H1 (cell line): ENCODE measurements around the gene MEGF9. TPM values are rescaled to one million over a fixed set of nuclear protein-coding genes. Genes with fewer than 3 reads are reported as not detected.
A peak's percentile ranks its signal among the peaks of the same experiment; 100 is the strongest.

Source experiments
- CTCF ChIA-PET: fragments of 300-600 bp; sonication (Branson Sonifier 250); formaldehyde crosslinking; loops from one replicate; lab custom pipeline; 2021; ENCODE audit not compliant: partially characterized antibody; lab: Charles Lee
- POLR2A ChIA-PET: fragments of 300-600 bp; sonication (Branson Sonifier 250); formaldehyde crosslinking; loops from one replicate; lab custom pipeline; 2021; ENCODE audit warnings: inconsistent platforms; ENCODE audit not compliant: partially characterized antibody; lab: Charles Lee
- DNase-seq, 2 experiments: peaks; one replicate each; pipeline versions ENCODE4 v3.0.0 to v3.0.0-alpha.2; 2010 to 2022; ENCODE audit warnings: low spot score in 2 of 2, low read depth in 1 of 2, mixed read lengths in 1 of 2
- FAIRE-seq: peaks from 2 replicates; lab custom pipeline; 2011; peaks lifted over from hg19 to GRCh38; lab: Jason Lieb, UNC
- H2AFZ ChIP-seq: 2 replicates; pipeline ENCODE4 v1.8.1; 2012; ENCODE audit warnings: low read length, inconsistent platforms
- H2AK5ac ChIP-seq: 2 replicates; pipeline ENCODE4 v1.6.1; 2013; ENCODE audit warnings: low read depth, low read length
- H2BK120ac ChIP-seq: replicated peaks from 2 replicates; pipeline ENCODE3; 2013; ENCODE audit warnings: low read depth, low read length, inconsistent platforms
- H2BK12ac ChIP-seq: 2 replicates; pipeline ENCODE4 v1.6.1; 2013; ENCODE audit warnings: low read depth, low read length
- H2BK15ac ChIP-seq: 2 replicates; pipeline ENCODE4 v1.6.1; 2013; ENCODE audit warnings: low read length
- H2BK20ac ChIP-seq: 2 replicates; pipeline ENCODE4 v1.6.1; 2013; ENCODE audit warnings: low read length
- H2BK5ac ChIP-seq: 2 replicates; pipeline ENCODE4 v1.6.1; 2013; ENCODE audit warnings: low read depth, low read length
- H3K14ac ChIP-seq: 2 replicates; pipeline ENCODE4 v1.6.1; 2013; ENCODE audit warnings: inconsistent platforms; ENCODE audit not compliant: insufficient read length
- H3K18ac ChIP-seq: 2 replicates; pipeline ENCODE4 v1.6.1; 2013; ENCODE audit warnings: low read length; ENCODE audit errors: extremely low read depth
- H3K23ac ChIP-seq: 2 replicates; pipeline ENCODE4 v1.6.1; 2013; ENCODE audit warnings: inconsistent platforms; ENCODE audit not compliant: insufficient read length
- H3K23me2 ChIP-seq: 2 replicates; pipeline ENCODE4 v1.6.1; 2013; ENCODE audit warnings: low read depth, low read length
- H3K27ac ChIP-seq: 2 replicates; pipeline ENCODE4 v1.6.1; 2011; ENCODE audit warnings: low read depth, low read length, inconsistent platforms
- H3K27me3 ChIP-seq, 4 experiments: replicated peaks in 1 of 4; 1 replicate in 1 of 4; 2 replicates in 3 of 4; pipeline versions ENCODE4 v1.6.1 to v1.8.1; 2011 to 2013; ENCODE audit warnings: low read length in 3 of 4, mild to moderate bottlenecking in 3 of 4, inconsistent platforms in 2 of 4, mixed read lengths in 2 of 4, moderate library complexity in 1 of 4; ENCODE audit not compliant: control insufficient read depth in 3 of 4, insufficient read depth in 3 of 4; ENCODE audit errors: extremely low read depth in 1 of 4
- H3K36me3 ChIP-seq, 4 experiments: 2 replicates each; pipeline versions ENCODE4 v1.6.1 to v1.8.1; 2011 to 2013; ENCODE audit warnings: mild to moderate bottlenecking in 4 of 4, low read length in 3 of 4, moderate library complexity in 2 of 4, control low read depth in 1 of 4, inconsistent platforms in 1 of 4; ENCODE audit not compliant: insufficient read depth in 4 of 4, control insufficient read depth in 2 of 4
- H3K4ac ChIP-seq: replicated peaks from 2 replicates; pipeline ENCODE3; 2013; ENCODE audit warnings: low read length, low read depth, mixed read lengths, inconsistent platforms; ENCODE audit not compliant: insufficient read length
- H3K4me1 ChIP-seq, 4 experiments: replicated peaks in 1 of 4; 1 replicate in 1 of 4; 2 replicates in 3 of 4; pipeline versions ENCODE4 v1.6.1 to v1.8.1; 2011 to 2013; ENCODE audit warnings: low read length in 3 of 4, inconsistent platforms in 2 of 4, mixed read lengths in 1 of 4; ENCODE audit not compliant: insufficient read depth in 4 of 4, control insufficient read depth in 3 of 4
- H3K4me2 ChIP-seq, 2 experiments: 2 replicates each; pipeline versions ENCODE4 v1.6.1 to v1.8.1; 2011 to 2013; ENCODE audit warnings: low read depth in 2 of 2, low read length in 2 of 2, control low read depth in 1 of 2, inconsistent platforms in 1 of 2, mild to moderate bottlenecking in 1 of 2; ENCODE audit not compliant: insufficient read depth in 1 of 2
- H3K4me3 ChIP-seq, 4 experiments: fragments of 200-600, 300-600 bp in 1 of 4; sonication (generic), shearing (Covaris generic), sonication (Bioruptor Twin) in 1 of 4; 2 replicates each; pipeline versions ENCODE4 v1.5.1 to v1.8.1; 2011 to 2016; ENCODE audit warnings: low read length in 4 of 4, low read depth in 3 of 4, control low read depth in 2 of 4, inconsistent platforms in 2 of 4, mild to moderate bottlenecking in 2 of 4, mixed read lengths in 1 of 4, moderate library complexity in 1 of 4; ENCODE audit not compliant: insufficient read depth in 2 of 4; ENCODE audit errors: extremely low read depth in 1 of 4
- H3K56ac ChIP-seq: replicated peaks from 2 replicates; pipeline ENCODE3; 2013; ENCODE audit warnings: low read depth, mild to moderate bottlenecking, mixed read lengths, low read length, inconsistent platforms; ENCODE audit not compliant: insufficient read length
- H3K79me1 ChIP-seq: 2 replicates; pipeline ENCODE4 v1.6.1; 2013; ENCODE audit warnings: low read depth, low read length, control low read depth
- H3K79me2 ChIP-seq, 2 experiments: 2 replicates each; pipeline versions ENCODE4 v1.6.1 to v1.8.1; 2012 to 2013; ENCODE audit warnings: low read length in 2 of 2, mild to moderate bottlenecking in 2 of 2, inconsistent platforms in 1 of 2; ENCODE audit not compliant: insufficient read depth in 2 of 2, control insufficient read depth in 1 of 2
- H3K9ac ChIP-seq, 4 experiments: replicated peaks in 1 of 4; 1 replicate in 1 of 4; 2 replicates in 3 of 4; pipeline versions ENCODE4 v1.6.1 to v1.8.1; 2011 to 2013; ENCODE audit warnings: low read depth in 3 of 4, low read length in 3 of 4, control low read depth in 2 of 4, mild to moderate bottlenecking in 2 of 4, moderate library complexity in 2 of 4, inconsistent platforms in 1 of 4; ENCODE audit errors: extremely low read depth in 1 of 4
- H3K9me3 ChIP-seq, 2 experiments: 2 replicates each; pipeline versions ENCODE4 v1.6.1 to v1.8.1; 2012 to 2013; ENCODE audit warnings: mild to moderate bottlenecking in 2 of 2, moderate library complexity in 2 of 2, control low read depth in 1 of 2, inconsistent platforms in 1 of 2, low read depth in 1 of 2, low read length in 1 of 2, mixed read lengths in 1 of 2; ENCODE audit not compliant: insufficient read depth in 2 of 2
- H4K20me1 ChIP-seq, 2 experiments: replicated peaks in 1 of 2; 2 replicates each; pipeline versions ENCODE3 to v1.8.1; 2011 to 2013; ENCODE audit warnings: inconsistent platforms in 2 of 2, low read length in 2 of 2, mild to moderate bottlenecking in 1 of 2; ENCODE audit not compliant: insufficient read depth in 2 of 2, control insufficient read depth in 1 of 2
- H4K5ac ChIP-seq: 2 replicates; pipeline ENCODE4 v1.6.1; 2013; ENCODE audit warnings: low read length, low read depth, mixed read lengths, inconsistent platforms; ENCODE audit not compliant: insufficient read length
- H4K8ac ChIP-seq: 2 replicates; pipeline ENCODE4 v1.8.0; 2013; ENCODE audit warnings: mild to moderate bottlenecking, moderate library complexity, low read length, inconsistent platforms; ENCODE audit not compliant: insufficient read depth; ENCODE audit errors: extremely low read depth
- H4K91ac ChIP-seq: replicated peaks from 2 replicates; pipeline ENCODE3; 2013; ENCODE audit warnings: low read length, mixed read lengths, inconsistent platforms; ENCODE audit not compliant: insufficient read length
- E2F6 ChIP-seq: IDR thresholded peaks from 2 replicates; pipeline ENCODE4 v1.6.1; 2012; ENCODE audit warnings: inconsistent platforms
- EZH2 ChIP-seq: fragments of 200-600 bp; sonication (generic); IDR thresholded peaks from 2 replicates; pipeline ENCODE4 v1.7.1; 2012; ENCODE audit warnings: low read depth, mild to moderate bottlenecking, moderate library complexity, low read length, inconsistent platforms; ENCODE audit not compliant: severe bottlenecking
- KDM5A ChIP-seq: fragments of 200-600 bp; IDR thresholded peaks from 2 replicates; pipeline ENCODE4 v1.7.1; 2012; ENCODE audit warnings: mild to moderate bottlenecking, low read length, inconsistent platforms, mixed read lengths
- POLR2AphosphoS5 ChIP-seq: IDR thresholded peaks from 2 replicates; pipeline ENCODE4 v1.6.1; 2011; ENCODE audit warnings: low read depth, low read length
- TEAD4 ChIP-seq: IDR thresholded peaks from 2 replicates; pipeline ENCODE4 v1.6.1; 2012; ENCODE audit warnings: low read depth, low read length, inconsistent platforms, mixed read lengths
- WGBS, 2 experiments: shearing (Covaris generic) in 1 of 2; methylation state at CpG; one replicate each; pipeline versions ENCODE4 v1.1.6 to v1.1.7; 2013 to 2015; ENCODE audit warnings: low lambda C conversion rate in 2 of 2, mixed read lengths in 2 of 2, inconsistent platforms in 1 of 2, low coverage in 1 of 2, missing lambda C conversion rate in 1 of 2; ENCODE audit not compliant: insufficient replicate concordance in 2 of 2, insufficient coverage in 1 of 2, insufficient read length in 1 of 2; ENCODE audit errors: extremely low coverage in 1 of 2, missing lambda C conversion rate in 1 of 2; 5-methylcytosine and 5-hydroxymethylcytosine counted together
- polyA plus RNA-seq, 7 experiments: library from polyadenylated mRNA; depleted of rRNA in 3 of 7; stranded (reverse) in 5 of 7; unstranded in 2 of 7; fragments of >200 nt in 5 of 7; fragments of 200-250 nt in 2 of 7; gene quantifications; 1 replicate in 5 of 7; 2 replicates in 1 of 7; 4 replicates in 1 of 7; pipeline versions ENCODE4 v1.2.1 to v1.2.3, GENCODE V29; 2011 to 2013; ENCODE audit warnings: missing spikeins in 2 of 7, mixed read lengths in 2 of 7
- total RNA-seq: library from RNA; stranded (reverse); fragmentation: NEBNext Ultra II Directional; extraction: Animal tissue kit (Norgen Biotek cat#: 25700); gene quantifications from 2 replicates; pipeline ENCODE4 v1.2.1, GENCODE V29; 2021

Gene MEGF9
- total and polyA plus RNA-seq, 2 of the 8 experiments (the other 6 are each of a cell fraction or from before 2014, with no cell fraction given), result 0.45 to 1.8 TPM

GRCh38 chr9:120715389-120715924 lies 1.2 kb upstream of the MEGF9 start:
- Histone ChIP-seq H3K27me3 (peaks cover 4 to 17% (median 15%) of the 10 kb centered on the region in 4 experiments; a peak in 6 of 7 replicates), H2BK12ac (no peak overlapping the region), H3K79me1 (no peaks in the 10 kb centered on the region), H3K23ac (no peak overlapping the region), H3K56ac (no peak overlapping the region), H4K91ac (no peak overlapping the region), H3K36me3 (no peaks in the 10 kb centered on the region), H3K4me1 (peaks cover 0 to 9% (median 8%) of the 10 kb centered on the region in 4 experiments; a peak in 4 of 7 replicates)
- TF ChIP-seq KDM5A (no peak), POLR2AphosphoS5 (peak; percentile 48; the same call in 1 of the 2 replicates), TEAD4 (peak; percentile 52), EZH2 (no peak), E2F6 (no peak)
- TF ChIP-seq, all 59 proteins: peak for 2
- H3K4me3 ChIP-seq, result peak overlapping the region; percentile 56 to 81 (median 70); a peak in 7 of 8 replicates
- no peaks in the 10 kb centered on the region for H3K9me3 ChIP-seq
- peaks cover 0 to 2% of the 10 kb centered on the region in 2 experiments for H4K20me1 ChIP-seq
- H3K27ac ChIP-seq, result no peak overlapping the region
- ChIA-PET POLR2A (interaction anchor here (0.6 to 1.6 kb wide), 10 partner anchors 8 to 138 kb away, joined by 3 to 7 read pairs (median 3); partner anchors contain the start of gene FBXW2), CTCF (interaction anchor here (1.1 to 1.5 kb wide), 4 partner anchors 9 to 104 kb away, joined by 4 to 6 read pairs (median 4); no protein-coding TSS in a partner anchor)
- no peak overlapping the region for H4K5ac ChIP-seq
- 0 out of 2 replicates have a peak overlapping the region, but pooled peaks have one; percentile 89 for H2AFZ ChIP-seq
- WGBS, 2 experiments, result 56% methylated on average over 13 of the region's 14 CpGs; no CpG with 5 or more reads in 1 of the 2 experiments
- FAIRE-seq, result no peak
- peaks cover 13% of the 10 kb centered on the region; the same call in 1 of the 2 replicates for H3K23me2 ChIP-seq
- no peak overlapping the region for H2BK5ac ChIP-seq
- H3K4ac ChIP-seq, result no peak overlapping the region
- H2BK20ac ChIP-seq, result no peak overlapping the region
- H2BK120ac ChIP-seq, result no peak overlapping the region
- 0 out of 2 replicates have a peak overlapping the region, but pooled peaks have one; percentile 75 for H3K18ac ChIP-seq
- H3K79me2 ChIP-seq, result no peaks in the 10 kb centered on the region
- H2AK5ac ChIP-seq, result no peak overlapping the region
- DNase-seq, result peak; percentile 34 to 62
- H2BK15ac ChIP-seq, result no peak overlapping the region
- H4K8ac ChIP-seq, result peak overlapping the region; percentile 45; the same call in 1 of the 2 replicates
- peak overlapping the region; percentile 73 to 78 for H3K4me2 ChIP-seq
- H3K14ac ChIP-seq, result no peak overlapping the region
- no peak overlapping the region; a peak in 2 of 7 replicates for H3K9ac ChIP-seq
